ENCODE measurements around the gene PDE4D.

GRCh38 chr5:59629561-59629960 is 264.0 kb downstream of the PDE4D start:
- TF ChIP-seq, protein P1, sequence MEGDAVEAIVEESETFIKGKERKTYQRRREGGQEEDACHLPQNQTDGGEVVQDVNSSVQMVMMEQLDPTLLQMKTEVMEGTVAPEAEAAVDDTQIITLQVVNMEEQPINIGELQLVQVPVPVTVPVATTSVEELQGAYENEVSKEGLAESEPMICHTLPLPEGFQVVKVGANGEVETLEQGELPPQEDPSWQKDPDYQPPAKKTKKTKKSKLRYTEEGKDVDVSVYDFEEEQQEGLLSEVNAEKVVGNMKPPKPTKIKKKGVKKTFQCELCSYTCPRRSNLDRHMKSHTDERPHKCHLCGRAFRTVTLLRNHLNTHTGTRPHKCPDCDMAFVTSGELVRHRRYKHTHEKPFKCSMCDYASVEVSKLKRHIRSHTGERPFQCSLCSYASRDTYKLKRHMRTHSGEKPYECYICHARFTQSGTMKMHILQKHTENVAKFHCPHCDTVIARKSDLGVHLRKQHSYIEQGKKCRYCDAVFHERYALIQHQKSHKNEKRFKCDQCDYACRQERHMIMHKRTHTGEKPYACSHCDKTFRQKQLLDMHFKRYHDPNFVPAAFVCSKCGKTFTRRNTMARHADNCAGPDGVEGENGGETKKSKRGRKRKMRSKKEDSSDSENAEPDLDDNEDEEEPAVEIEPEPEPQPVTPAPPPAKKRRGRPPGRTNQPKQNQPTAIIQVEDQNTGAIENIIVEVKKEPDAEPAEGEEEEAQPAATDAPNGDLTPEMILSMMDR (conservative IDR thresholded peaks at IDR 0.05; ENCODE audit: low read depth, low read length): no peak
- TF ChIP-seq EZH2 (IDR thresholded peaks at IDR 0.05; ENCODE audit: low read length, unreplicated experiment) (no peak), EZH2phosphoT487 (IDR thresholded peaks at IDR 0.05; ENCODE audit: borderline replicate concordance, low read length) (no peak)
